Dendritic cell treated with granulocyte-macrophage colony-stimulating factor and Interleukin-4, amounts not matched to agents 40 ng/mL and 50 ng/mL, for 4 days (primary cell): ENCODE results near the gene COG1.

ENCODE experiments used
- H3K27ac Mint-ChIP-seq: one replicate; pipeline ENCODE4 v1.8.0; 2022; ENCODE audit warnings: mild to moderate bottlenecking, mixed read lengths
- H3K27me3 Mint-ChIP-seq: one replicate; pipeline ENCODE4 v1.8.0; 2022; ENCODE audit warnings: mild to moderate bottlenecking, mixed read lengths
- H3K36me3 Mint-ChIP-seq: one replicate; pipeline ENCODE4 v1.8.0; 2022; ENCODE audit warnings: low read depth, mixed read lengths
- H3K4me1 Mint-ChIP-seq: one replicate; pipeline ENCODE4 v1.8.0; 2022; ENCODE audit warnings: low read depth, mixed read lengths
- H3K4me3 Mint-ChIP-seq: one replicate; pipeline ENCODE4 v1.8.0; 2022; ENCODE audit warnings: mild to moderate bottlenecking, moderate library complexity, mixed read lengths
- H3K9me3 Mint-ChIP-seq: one replicate; pipeline ENCODE4 v1.8.0; 2022; ENCODE audit warnings: mixed read lengths
- intact Hi-C: fragments of 100-400 bp; cut with micrococcal nuclease; formaldehyde crosslinking; loops from one replicate; pipeline ENCODE4 v1.15.0; 2022

The COG1 gene

DNA sequence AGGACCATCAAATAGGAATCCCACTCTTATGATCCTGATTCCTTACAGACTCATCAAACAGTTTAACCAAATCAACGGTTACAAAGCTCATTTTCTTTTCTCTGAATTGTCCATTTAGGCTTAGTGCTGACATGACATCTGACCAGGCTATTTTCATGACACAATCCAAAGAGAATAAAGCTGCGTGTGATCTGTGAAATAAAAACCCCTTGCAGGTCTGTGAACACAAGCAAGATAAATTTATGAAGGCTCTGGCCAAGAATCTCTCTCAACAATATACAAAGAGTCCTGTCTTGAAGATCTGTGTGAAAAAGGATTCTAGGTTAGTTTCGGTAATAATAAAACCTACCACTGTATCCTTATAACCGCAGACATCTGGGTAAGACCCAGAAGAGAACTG is 22.0 kb downstream of the COG1 start:
- H3K4me1 Mint-ChIP-seq: peaks cover 16% of the 10 kb centered on the region
- no peak overlapping the region for H3K4me3 Mint-ChIP-seq
- H3K27me3 Mint-ChIP-seq: no peaks in the 10 kb centered on the region
- peaks cover 69% of the 10 kb centered on the region for H3K36me3 Mint-ChIP-seq
- H3K9me3 Mint-ChIP-seq: no peaks in the 10 kb centered on the region
- H3K27ac Mint-ChIP-seq: no peak overlapping the region
- intact Hi-C loops: no loop called here

DNA sequence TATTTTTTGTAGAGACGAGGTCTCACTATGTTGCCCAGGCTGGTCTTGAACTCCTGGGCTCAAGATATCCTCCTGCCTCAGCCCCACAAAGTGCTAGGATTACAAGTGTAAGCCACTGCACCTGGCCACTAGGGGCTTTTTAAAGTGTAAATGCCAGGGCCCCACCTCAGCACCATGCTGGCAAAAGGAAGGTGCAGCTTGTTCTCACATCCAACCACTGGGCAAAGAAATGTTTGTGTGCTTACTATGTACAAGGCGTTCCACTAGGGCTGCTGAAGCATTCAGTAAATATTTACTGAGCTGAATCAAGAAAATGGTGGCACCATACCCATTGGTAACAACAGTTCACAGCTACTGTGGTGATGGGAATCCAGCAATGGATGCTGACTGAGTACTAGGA is 22.6 kb downstream of the COG1 start:
- Mint-ChIP-seq H3K4me1 (peaks cover 16% of the 10 kb centered on the region), H3K36me3 (peaks cover 71% of the 10 kb centered on the region), H3K27ac (no peak overlapping the region), H3K4me3 (no peak overlapping the region), H3K27me3 (no peaks in the 10 kb centered on the region), H3K9me3 (no peaks in the 10 kb centered on the region)
- intact Hi-C loops: no loop called here

DNA sequence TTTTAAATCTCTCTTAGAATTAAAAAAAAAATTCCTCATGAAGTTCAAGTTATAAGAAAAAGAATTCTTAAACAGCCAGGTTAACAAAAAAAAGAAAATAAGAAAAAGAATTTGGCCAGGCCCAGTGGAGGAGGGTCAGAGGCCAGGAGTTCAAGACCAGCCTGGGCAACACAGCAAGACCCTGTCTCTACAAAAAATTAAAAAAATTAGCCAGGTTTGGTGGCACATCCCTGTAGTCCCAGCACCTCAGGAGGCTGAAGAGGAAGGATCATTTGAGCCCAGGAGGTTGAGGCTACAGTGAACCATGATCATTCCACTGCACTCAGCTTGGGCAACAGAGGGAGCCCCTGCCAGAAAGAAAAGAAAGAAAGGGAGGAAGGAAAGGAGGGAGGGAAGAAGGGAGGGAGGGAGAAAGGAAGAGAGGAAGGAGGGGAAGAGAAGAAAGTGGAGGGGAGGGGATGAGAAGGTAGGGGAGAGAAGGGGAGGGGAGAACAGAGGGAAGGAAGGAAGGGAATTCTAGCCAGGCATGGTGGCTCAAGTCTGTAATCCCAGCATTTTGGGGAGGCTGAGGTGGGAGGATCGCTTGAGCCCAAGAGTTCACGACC is 30.9 kb downstream of the COG1 start:
- no peaks in the 10 kb centered on the region for H3K9me3 Mint-ChIP-seq
- H3K27ac Mint-ChIP-seq: peak overlapping the region; percentile 31
- peaks cover 47% of the 10 kb centered on the region for H3K4me1 Mint-ChIP-seq
- H3K4me3 Mint-ChIP-seq: no peak overlapping the region
- H3K36me3 Mint-ChIP-seq: peaks cover 32% of the 10 kb centered on the region
- H3K27me3 Mint-ChIP-seq: no peaks in the 10 kb centered on the region
- intact Hi-C loops: no loop called here

DNA sequence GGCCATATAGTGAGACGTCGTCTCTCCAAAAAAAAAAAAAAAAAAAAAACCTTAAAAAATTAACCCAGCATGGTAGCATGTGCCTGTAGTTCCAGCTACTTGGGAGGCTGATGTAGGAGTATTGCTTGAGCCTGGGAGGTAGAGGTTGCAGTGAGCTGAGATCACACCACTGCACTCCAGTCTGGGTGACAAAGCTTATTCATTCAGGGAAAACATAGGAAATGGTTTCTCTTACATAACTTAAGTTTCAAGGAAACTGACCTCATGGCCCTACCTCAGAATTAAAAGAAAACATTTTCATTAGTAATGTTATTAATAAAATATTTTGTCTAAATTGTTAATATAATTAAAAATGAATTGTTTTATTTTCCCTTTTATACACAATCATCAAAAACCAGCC is 31.4 kb downstream of the COG1 start:
- Mint-ChIP-seq H3K36me3 (peaks cover 27% of the 10 kb centered on the region), H3K27ac (peak overlapping the region; percentile 31), H3K4me1 (peaks cover 52% of the 10 kb centered on the region), H3K27me3 (no peaks in the 10 kb centered on the region), H3K9me3 (no peaks in the 10 kb centered on the region), H3K4me3 (no peak overlapping the region)
- intact Hi-C loops: no loop called here

DNA sequence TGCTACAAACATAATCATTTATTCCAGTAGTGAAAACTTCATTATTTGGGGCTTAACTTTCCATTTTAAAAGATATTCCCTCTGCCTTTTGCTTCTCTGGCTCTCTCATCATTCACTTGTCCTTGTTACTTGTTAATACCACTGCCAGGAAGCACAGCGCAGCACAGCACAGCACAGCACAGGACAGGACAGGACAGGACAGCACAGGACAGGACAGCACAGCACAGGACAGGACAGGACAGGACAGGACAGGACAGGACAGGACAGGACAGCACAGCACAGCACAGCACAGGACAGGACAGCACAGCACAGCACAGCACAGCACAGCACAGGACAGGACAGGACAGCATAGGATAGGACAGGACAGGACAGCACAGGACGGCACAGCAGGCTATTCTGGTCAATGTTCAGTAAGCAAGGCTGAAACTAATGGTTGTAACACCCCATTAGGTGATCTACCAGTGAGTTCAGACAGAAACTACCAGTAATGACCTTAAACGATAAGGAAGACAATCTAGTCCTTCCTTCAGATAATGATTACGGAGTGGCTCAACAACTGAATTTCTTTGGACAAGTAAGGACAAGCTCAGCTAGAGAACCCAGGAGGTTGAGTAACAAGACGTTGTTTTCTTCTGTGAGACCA is 31.9 kb downstream of the COG1 start:
- Mint-ChIP-seq H3K27ac (peak overlapping the region; percentile 43), H3K36me3 (peaks cover 22% of the 10 kb centered on the region), H3K4me1 (peaks cover 56% of the 10 kb centered on the region), H3K27me3 (no peaks in the 10 kb centered on the region), H3K9me3 (no peaks in the 10 kb centered on the region), H3K4me3 (no peak overlapping the region)
- intact Hi-C loops: no loop called here

DNA sequence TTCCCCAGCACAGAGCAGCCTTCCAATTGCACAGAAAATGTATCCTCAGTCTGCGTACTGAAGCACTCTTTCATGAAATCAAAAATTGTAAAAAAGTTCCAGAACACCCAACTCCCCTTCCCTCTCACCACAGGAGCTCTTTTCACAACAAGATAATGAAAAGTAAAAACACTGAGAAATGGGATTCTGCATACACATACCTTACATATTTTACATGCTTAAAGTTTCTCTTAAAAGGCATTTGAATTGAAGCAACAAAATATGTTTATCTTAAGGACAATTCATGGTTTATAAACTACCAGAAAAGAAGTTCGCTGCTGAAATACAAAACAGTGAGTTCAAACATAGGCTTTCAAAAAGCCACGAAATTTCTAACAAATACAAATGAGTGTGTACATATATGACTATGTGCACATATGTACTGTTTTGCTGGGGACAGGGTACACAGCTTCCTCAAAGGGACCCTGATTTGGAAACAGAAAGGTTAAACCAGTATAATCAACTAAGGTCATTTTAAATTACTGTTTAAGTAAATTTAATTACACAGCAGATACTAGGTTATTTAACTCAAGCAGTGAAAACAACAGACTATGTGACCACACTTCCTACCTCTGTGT is 33.8 kb downstream of the COG1 start:
- Mint-ChIP-seq H3K27ac (no peak overlapping the region), H3K27me3 (no peaks in the 10 kb centered on the region), H3K36me3 (peaks cover 25% of the 10 kb centered on the region), H3K4me1 (peaks cover 73% of the 10 kb centered on the region), H3K9me3 (no peaks in the 10 kb centered on the region), H3K4me3 (no peak overlapping the region)
- intact Hi-C loops: no loop called here

DNA sequence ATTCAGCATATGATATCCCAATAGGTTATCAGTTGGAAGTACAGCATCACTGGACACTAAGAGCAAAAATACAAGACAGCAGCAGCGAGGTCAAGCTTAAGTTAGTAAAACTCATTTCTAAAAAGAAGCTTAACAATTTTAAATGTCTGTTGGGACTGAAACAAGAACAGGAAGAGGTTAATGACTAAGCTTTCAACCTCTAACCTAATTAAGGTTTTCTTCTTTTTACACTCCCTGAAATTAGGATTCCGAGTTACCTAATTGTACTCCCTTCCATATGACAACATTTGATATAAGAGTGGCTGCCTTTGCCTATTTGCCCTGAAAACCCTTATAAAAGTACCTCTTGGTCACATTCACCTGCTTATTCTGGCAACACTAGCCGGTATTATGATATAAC is 34.5 kb downstream of the COG1 start:
- intact Hi-C loops: no loop called here
- peaks cover 32% of the 10 kb centered on the region for H3K36me3 Mint-ChIP-seq
- H3K9me3 Mint-ChIP-seq: no peaks in the 10 kb centered on the region
- H3K27me3 Mint-ChIP-seq: no peaks in the 10 kb centered on the region
- no peak overlapping the region for H3K4me3 Mint-ChIP-seq
- peaks cover 71% of the 10 kb centered on the region for H3K4me1 Mint-ChIP-seq
- no peak overlapping the region for H3K27ac Mint-ChIP-seq

DNA sequence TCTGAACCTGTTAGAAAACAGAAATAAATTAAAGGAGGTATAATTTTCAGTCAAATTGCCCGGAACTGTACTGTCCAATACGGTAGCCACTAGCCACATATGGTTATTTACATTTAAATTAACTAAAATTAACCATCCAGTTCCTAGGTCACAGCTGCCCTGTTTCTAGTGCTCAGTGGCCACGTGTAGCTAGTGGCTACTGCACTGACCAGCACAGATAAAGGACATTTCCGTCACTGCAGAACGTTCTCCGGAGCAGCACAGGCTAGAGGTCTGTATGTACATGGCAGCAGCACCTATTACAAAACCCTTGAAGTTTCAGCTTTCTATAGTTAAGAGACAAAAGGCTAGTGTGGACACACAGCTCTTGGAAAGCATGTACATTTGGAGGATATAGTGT is 35.1 kb downstream of the COG1 start:
- Mint-ChIP-seq H3K36me3 (peaks cover 38% of the 10 kb centered on the region), H3K9me3 (no peaks in the 10 kb centered on the region), H3K27me3 (no peaks in the 10 kb centered on the region), H3K4me1 (peaks cover 69% of the 10 kb centered on the region), H3K27ac (no peak overlapping the region), H3K4me3 (no peak overlapping the region)
- intact Hi-C loops: no loop called here

DNA sequence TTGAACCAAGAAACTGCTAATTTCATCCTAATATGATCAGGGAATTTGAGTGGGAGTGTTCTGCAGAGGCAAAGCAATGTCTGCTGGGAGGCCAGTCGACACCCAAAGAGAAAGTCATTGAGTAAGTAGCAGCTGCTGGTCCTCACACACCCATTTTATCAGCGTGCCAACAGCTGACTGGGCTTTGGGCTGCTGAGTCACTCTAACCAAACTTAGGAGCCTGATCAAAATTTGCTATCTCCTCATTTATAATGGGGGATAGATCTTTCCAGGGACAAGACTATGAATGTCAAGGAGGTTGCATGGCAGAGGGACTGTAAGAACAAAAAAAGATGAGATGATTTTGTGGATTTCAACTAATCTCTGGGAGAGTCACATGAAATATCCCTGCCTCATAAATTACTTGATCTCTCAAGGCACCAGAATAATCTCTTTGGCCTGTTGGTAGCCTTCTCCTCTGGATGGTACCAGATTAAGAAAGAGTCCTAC is 35.9 kb downstream of the COG1 start:
- Mint-ChIP-seq H3K27me3 (no peaks in the 10 kb centered on the region), H3K27ac (peak overlapping the region; percentile 68), H3K36me3 (peaks cover 40% of the 10 kb centered on the region), H3K4me3 (no peak overlapping the region), H3K9me3 (no peaks in the 10 kb centered on the region), H3K4me1 (peaks cover 73% of the 10 kb centered on the region)
- intact Hi-C loops: no loop called here

DNA sequence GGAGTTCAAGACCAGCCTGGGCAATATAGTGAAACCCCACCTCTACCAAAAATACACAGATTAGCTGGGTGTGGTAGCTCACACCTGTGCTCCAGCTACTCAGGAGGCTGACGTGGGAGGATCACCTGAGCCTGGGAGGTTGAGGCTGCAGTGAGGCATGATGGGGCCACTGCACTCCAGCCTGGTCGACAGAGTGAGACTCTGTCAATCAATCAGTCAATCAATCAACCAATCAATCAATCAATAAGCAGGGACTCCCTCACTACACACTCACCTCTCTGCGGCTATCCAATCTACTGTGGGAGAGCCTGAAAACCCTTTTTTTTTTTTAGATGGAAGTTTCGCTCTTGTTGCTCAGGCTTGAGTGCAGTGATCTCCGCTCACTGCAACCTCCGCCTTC is 37.2 kb downstream of the COG1 start:
- intact Hi-C loops: loop anchor here (5.0 to 10.0 kb wide), 2 partner anchors 85 to 243 kb away; partner anchors contain the start of gene CDC42EP4
- Mint-ChIP-seq H3K9me3 (no peaks in the 10 kb centered on the region), H3K4me1 (peaks cover 64% of the 10 kb centered on the region), H3K27me3 (no peaks in the 10 kb centered on the region), H3K36me3 (peaks cover 34% of the 10 kb centered on the region), H3K27ac (peak overlapping the region; percentile 55), H3K4me3 (no peak overlapping the region)

DNA sequence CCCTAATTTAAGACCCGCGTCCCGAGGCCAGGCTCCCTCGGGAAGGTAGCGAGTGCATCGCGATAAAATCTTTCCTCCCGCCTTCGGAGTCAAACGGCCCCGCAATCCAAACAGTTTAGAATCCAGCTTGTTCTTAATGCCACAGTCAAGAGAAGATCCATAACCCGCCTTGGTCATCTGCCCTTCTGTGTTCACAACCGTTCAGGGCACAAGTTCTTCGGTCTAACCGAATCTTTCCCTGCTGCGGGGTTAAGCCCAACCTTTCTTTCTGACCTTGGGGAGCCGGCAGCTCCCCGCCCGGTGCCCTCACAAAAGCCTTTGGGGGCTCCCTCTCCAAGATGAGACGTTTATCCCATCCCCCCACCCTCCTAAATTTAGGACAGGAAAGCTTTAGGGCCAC is 38.5 kb downstream of the COG1 start:
- no peaks in the 10 kb centered on the region for H3K27me3 Mint-ChIP-seq
- H3K9me3 Mint-ChIP-seq: no peaks in the 10 kb centered on the region
- intact Hi-C loops: loop anchor here (5.0 to 10.0 kb wide), 2 partner anchors 83 to 244 kb away; partner anchors contain the start of gene CDC42EP4
- H3K36me3 Mint-ChIP-seq: peaks cover 44% of the 10 kb centered on the region
- H3K4me3 Mint-ChIP-seq: peak overlapping the region; percentile 99
- H3K4me1 Mint-ChIP-seq: peaks cover 57% of the 10 kb centered on the region
- peak overlapping the region; percentile 92 for H3K27ac Mint-ChIP-seq

DNA sequence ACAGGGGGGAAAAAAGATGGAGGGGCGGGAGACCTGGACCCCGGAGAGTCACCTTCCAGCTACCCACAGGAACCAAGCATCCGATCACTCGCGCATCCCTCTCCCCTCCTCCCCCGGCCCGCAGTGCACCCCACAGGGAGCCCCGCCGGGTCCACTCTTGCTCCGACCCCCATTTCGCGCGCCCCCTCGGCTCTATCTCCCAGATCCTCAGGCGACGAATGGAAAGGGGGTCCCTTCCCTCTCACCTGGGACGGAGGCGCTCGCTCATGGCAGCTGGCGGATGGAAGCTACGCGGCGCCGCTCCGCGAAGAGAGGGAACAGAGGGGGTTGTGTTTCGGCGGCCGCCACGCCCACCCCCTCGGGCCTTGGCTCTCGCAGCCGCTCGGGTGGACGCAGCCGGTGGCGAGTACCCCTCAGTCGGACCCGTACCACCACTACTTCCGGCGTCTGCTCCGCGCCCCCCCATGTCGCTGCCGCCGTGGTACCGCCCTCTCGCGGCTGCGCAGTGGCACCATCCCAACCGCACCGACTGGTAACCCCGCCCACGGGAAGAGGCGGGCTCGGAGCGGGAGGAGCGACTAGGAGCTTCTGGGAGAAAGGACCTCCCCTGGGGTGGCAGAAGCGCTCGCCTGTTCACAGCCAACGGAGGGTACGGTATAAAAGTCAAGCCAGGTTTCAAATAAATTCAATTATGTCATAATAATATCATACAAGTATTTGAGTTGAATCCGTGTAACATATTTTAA is 39.2 kb downstream of the COG1 start:
- intact Hi-C loops: loop anchor here (2.0 to 10.0 kb wide), 3 partner anchors 39 to 245 kb away; partner anchors contain the start of genes CDC42EP4 and COG1
- Mint-ChIP-seq H3K9me3 (no peaks in the 10 kb centered on the region), H3K27me3 (no peaks in the 10 kb centered on the region), H3K36me3 (peaks cover 45% of the 10 kb centered on the region), H3K27ac (peak overlapping the region; percentile 92), H3K4me3 (peak overlapping the region; percentile 99), H3K4me1 (peaks cover 51% of the 10 kb centered on the region)

DNA sequence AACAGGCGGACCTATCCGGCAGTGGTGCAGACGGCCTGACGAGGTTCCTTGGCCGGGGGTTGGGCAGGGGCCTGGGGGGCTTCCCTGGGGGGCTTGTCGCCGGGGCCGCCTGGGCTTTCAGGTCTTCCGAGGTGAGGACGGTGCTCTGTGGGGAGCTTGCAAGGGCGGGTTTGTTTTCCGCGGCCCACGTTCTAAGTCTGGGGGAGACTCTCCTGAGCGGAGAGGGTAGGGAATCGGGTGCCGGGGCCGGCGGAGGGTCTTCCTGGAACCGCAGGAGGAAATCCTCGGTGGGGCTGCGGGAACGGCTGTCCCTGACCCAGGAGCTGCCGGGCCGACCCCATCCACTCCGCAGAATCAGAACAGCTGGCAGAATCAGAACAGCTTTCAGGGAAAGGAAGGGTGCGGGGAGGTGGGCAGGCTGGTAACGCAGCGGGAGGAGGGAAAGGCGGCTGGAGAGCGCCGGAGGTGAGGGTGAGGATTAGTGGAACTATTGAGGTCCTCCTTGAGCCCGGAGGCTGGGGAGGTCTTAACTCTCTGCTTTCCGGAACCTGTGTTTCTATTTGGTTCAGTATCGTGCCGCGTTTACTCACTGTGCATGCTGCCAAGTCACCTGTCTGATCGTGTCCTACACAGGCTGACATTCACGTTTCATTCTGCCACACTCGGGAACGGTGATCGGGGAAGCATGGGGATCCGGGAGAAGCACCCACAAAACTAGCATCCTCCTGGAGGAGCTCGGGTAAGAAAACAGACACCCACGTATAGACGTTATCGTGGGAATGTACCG is 39.9 kb downstream of the COG1 start:
- intact Hi-C loops: loop anchor here (2.0 to 10.0 kb wide), 3 partner anchors 40 to 245 kb away; partner anchors contain the start of genes CDC42EP4 and COG1
- peaks cover 48% of the 10 kb centered on the region for H3K4me1 Mint-ChIP-seq
- H3K9me3 Mint-ChIP-seq: no peaks in the 10 kb centered on the region
- no peaks in the 10 kb centered on the region for H3K27me3 Mint-ChIP-seq
- peak overlapping the region; percentile 92 for H3K27ac Mint-ChIP-seq
- H3K36me3 Mint-ChIP-seq: peaks cover 52% of the 10 kb centered on the region
- H3K4me3 Mint-ChIP-seq: peak overlapping the region; percentile 99
